SU-DHL-6 (cell line): ENCODE results near the gene ACAN.

Experiments
- H2AFZ ChIP-seq: fragments of 200-600 bp; sonication (generic); 2 replicates; pipeline ENCODE4 v1.6.1; 2014; ENCODE audit warnings: low read depth, mild to moderate bottlenecking, moderate library complexity, mixed read lengths, antibody characterized with exemption, low read length; ENCODE audit not compliant: severe bottlenecking
- H3F3A ChIP-seq: fragments of 200-600 bp; shearing (Covaris generic); 2 replicates; pipeline ENCODE4 v1.6.0; 2016; ENCODE audit warnings: antibody characterized with exemption, mild to moderate bottlenecking; ENCODE audit not compliant: insufficient read depth
- H3K27ac ChIP-seq: fragments of 200-600 bp; sonication (generic); 2 replicates; pipeline ENCODE4 v1.5.1; 2016; ENCODE audit warnings: low read depth, mild to moderate bottlenecking, low read length, moderate library complexity, mixed read lengths
- H3K27me3 ChIP-seq: fragments of 200-600 bp; sonication (generic), shearing (Covaris generic); 2 replicates; pipeline ENCODE4 v1.6.0; 2014; ENCODE audit warnings: mild to moderate bottlenecking, low read length
- H3K36me3 ChIP-seq: fragments of 200-600 bp; sonication (generic); 2 replicates; pipeline ENCODE4 v1.6.1; 2014; ENCODE audit warnings: mild to moderate bottlenecking, low read length, mixed read lengths
- H3K4me2 ChIP-seq: fragments of 300-600, 200-600 bp; shearing (Covaris generic), sonication (generic); 2 replicates; pipeline ENCODE4 v1.6.0; 2014; ENCODE audit warnings: low read length, low read depth, mild to moderate bottlenecking; ENCODE audit not compliant: poor library complexity, severe bottlenecking
- H3K4me3 ChIP-seq: fragments of 200-600 bp; sonication (generic); 2 replicates; pipeline ENCODE4 v1.5.1; 2014; ENCODE audit warnings: antibody characterized with exemption, low read length, mild to moderate bottlenecking, mixed read lengths; ENCODE audit not compliant: insufficient read depth, poor library complexity, severe bottlenecking
- H3K79me2 ChIP-seq: fragments of 200-600 bp; sonication (generic); 2 replicates; pipeline ENCODE4 v1.6.1; 2014; ENCODE audit warnings: mild to moderate bottlenecking, low read length, moderate library complexity; ENCODE audit not compliant: insufficient read depth
- H3K9ac ChIP-seq: fragments of 200-600 bp; sonication (generic); 2 replicates; pipeline ENCODE4 v1.7.0; 2014; ENCODE audit warnings: mild to moderate bottlenecking, low read length
- H3K9me2 ChIP-seq: fragments of 200-600 bp; sonication (generic); replicated peaks from 2 replicates; pipeline ENCODE4 v1.6.1; 2014; ENCODE audit warnings: low read length; ENCODE audit not compliant: insufficient read depth
- H3K9me3 ChIP-seq: fragments of 200-600 bp; sonication (generic); 2 replicates; pipeline ENCODE4 v1.6.1; 2014; ENCODE audit warnings: low read length, mixed read lengths; ENCODE audit not compliant: insufficient read depth
- H4K20me1 ChIP-seq: fragments of 200-600 bp; sonication (generic); 2 replicates; pipeline ENCODE4 v1.6.1; 2014; ENCODE audit warnings: low read depth, mild to moderate bottlenecking, antibody characterized with exemption, low read length, moderate library complexity, mixed read lengths
- CTCF ChIP-seq: fragments of 200-600 bp; sonication (generic); IDR thresholded peaks from one replicate; pipeline ENCODE4 v1.5.1; 2017; ENCODE audit warnings: antibody characterized with exemption, mild to moderate bottlenecking, low read length, moderate library complexity; ENCODE audit not compliant: insufficient read depth, poor library complexity, severe bottlenecking
- EZH2phosphoT487 ChIP-seq: fragments of 200-600 bp; sonication (generic), shearing (Covaris generic); conservative IDR thresholded peaks from 2 replicates; pipeline ENCODE4 v1.6.1; 2018; ENCODE audit warnings: mild to moderate bottlenecking, antibody characterized with exemption, low read length, moderate library complexity, mixed read lengths

ACAN gene

GRCh38 chr15:88898736-88899135, 95.5 kb downstream of the ACAN start:
- Histone ChIP-seq H3K27ac (no peak overlapping the region), H3K4me3 (no peak overlapping the region), H4K20me1 (no peaks in the 10 kb centered on the region), H3K27me3 (no peaks in the 10 kb centered on the region), H3K9ac (no peak overlapping the region), H3K36me3 (no peaks in the 10 kb centered on the region), H3F3A (no peaks in the 10 kb centered on the region), H3K4me2 (no peak overlapping the region), H3K9me2 (no peaks in the 10 kb centered on the region), H3K9me3 (no peaks in the 10 kb centered on the region), H2AFZ (no peak overlapping the region), H3K79me2 (no peaks in the 10 kb centered on the region)
- no peak for TF ChIP-seq EZH2phosphoT487
- TF ChIP-seq CTCF: no peak

- H3K4me2 ChIP-seq: no peak overlapping the region
- no peak overlapping the region for H3K27ac ChIP-seq
- no peaks in the 10 kb centered on the region for H3F3A ChIP-seq
- no peaks in the 10 kb centered on the region for H3K79me2 ChIP-seq
- no peaks in the 10 kb centered on the region for H4K20me1 ChIP-seq
- TF ChIP-seq CTCF (no peak), EZH2phosphoT487 (no peak)
- H3K9ac ChIP-seq: no peak overlapping the region
- no peaks in the 10 kb centered on the region for H3K9me3 ChIP-seq
- no peak overlapping the region for H2AFZ ChIP-seq
- H3K9me2 ChIP-seq: no peaks in the 10 kb centered on the region
- H3K4me3 ChIP-seq: no peak overlapping the region
- H3K36me3 ChIP-seq: no peaks in the 10 kb centered on the region
- H3K27me3 ChIP-seq: no peaks in the 10 kb centered on the region
Observed at GRCh38 chr15:88899251-88899650, 96.0 kb downstream of the ACAN start.

GRCh38 chr15:88900309-88900981, 97.2 kb downstream of the ACAN start:
- Histone ChIP-seq H3K4me2 (no peak overlapping the region), H3K9ac (no peak overlapping the region), H3F3A (no peaks in the 10 kb centered on the region), H3K27me3 (no peaks in the 10 kb centered on the region), H3K9me3 (no peaks in the 10 kb centered on the region), H3K27ac (no peak overlapping the region), H3K36me3 (no peaks in the 10 kb centered on the region), H2AFZ (no peak overlapping the region), H3K9me2 (no peaks in the 10 kb centered on the region), H4K20me1 (no peaks in the 10 kb centered on the region), H3K4me3 (no peak overlapping the region), H3K79me2 (no peaks in the 10 kb centered on the region)
- TF ChIP-seq EZH2phosphoT487: no peak
- no peak for TF ChIP-seq CTCF
